ENCODE measurements around the gene BCL7A.

DNA sequence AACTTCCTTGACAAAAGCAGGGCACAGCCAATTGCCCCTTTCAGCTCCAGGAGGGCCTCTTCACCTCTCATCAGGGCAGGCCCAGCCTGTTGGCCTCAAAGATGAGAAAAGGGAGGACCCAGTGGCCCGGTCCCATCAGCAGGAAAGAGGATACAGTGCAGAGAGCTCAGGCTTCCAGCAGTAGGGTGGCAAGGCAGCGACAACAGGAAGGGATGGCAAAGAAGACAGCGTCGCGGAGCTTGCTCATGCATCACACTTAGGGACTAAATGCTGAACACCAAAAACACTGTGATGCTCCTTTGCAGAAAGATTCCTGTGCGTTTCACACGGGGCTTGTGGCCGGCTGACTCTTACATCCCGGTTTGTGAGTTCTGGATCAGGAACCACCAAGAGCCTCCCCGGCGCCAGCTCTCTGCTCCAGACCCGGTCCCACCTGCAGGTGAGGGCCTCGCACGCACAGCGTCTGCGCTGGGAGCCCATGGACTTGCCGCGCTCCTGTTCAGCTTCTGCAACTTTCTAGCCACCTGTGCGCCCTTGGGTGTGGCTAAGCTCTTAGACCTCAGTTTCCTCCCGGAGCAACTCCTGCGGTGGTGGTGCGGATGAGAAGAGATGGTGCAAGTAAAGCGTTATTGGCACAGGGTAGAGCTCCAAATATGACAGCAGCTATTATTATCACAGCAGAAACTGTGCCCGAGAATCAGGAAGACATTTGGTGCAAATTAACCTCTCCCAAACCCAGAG is 15.3 kb upstream of the BCL7A start:
- TF ChIP-seq, protein P1, sequence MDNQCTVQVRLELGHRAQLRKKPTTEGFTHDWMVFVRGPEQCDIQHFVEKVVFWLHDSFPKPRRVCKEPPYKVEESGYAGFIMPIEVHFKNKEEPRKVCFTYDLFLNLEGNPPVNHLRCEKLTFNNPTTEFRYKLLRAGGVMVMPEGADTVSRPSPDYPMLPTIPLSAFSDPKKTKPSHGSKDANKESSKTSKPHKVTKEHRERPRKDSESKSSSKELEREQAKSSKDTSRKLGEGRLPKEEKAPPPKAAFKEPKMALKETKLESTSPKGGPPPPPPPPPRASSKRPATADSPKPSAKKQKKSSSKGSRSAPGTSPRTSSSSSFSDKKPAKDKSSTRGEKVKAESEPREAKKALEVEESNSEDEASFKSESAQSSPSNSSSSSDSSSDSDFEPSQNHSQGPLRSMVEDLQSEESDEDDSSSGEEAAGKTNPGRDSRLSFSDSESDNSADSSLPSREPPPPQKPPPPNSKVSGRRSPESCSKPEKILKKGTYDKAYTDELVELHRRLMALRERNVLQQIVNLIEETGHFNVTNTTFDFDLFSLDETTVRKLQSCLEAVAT (IDR thresholded peaks at IDR 0.05): no peak
- TF ChIP-seq, protein P2, sequence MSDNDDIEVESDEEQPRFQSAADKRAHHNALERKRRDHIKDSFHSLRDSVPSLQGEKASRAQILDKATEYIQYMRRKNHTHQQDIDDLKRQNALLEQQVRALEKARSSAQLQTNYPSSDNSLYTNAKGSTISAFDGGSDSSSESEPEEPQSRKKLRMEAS (IDR thresholded peaks at IDR 0.05; ENCODE audit: low read depth, low read length): no peak
- no peak for TF ChIP-seq EZH2 (IDR thresholded peaks at IDR 0.05; ENCODE audit: borderline replicate concordance, control insufficient read depth, low read depth, low read length)

Measured in GM12878 (cell line).